ENCODE results near the gene FAAP100. TPM values are rescaled to one million over a fixed set of nuclear protein-coding genes. Genes with fewer than 3 reads are reported as not detected.

FAAP100 gene
- total RNA-seq, 1 donor: 13.5 TPM

DNA sequence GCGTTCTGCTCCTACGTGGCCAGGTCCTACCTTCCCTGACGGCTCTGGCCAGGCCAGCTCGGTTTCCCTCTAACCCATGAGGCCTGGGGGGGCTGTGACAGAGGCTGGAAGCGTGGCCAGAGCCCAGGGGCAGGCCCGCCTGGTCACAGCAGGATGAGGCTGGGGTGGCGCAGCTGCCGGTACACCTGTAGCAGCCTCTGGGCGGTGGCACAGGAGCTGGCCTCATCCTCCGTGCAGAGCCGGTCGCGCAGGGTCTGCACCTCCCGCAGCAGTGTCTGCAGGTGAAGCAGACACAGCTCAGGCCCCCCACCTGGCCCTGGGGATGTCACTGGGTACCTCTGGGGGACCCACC is 11.5 kb downstream of the FAAP100 start:
- peaks cover 12% of the 10 kb centered on the region for H3K27me3 ChIP-seq (ENCODE audit: insufficient read depth, low read length)
- H3K4me1 ChIP-seq (ENCODE audit: insufficient read depth, low read length): peaks cover 6% of the 10 kb centered on the region
- no peak overlapping the region for H3K4me3 ChIP-seq (ENCODE audit: low read length)
- H3K9me3 ChIP-seq (ENCODE audit: low read depth, low read length): no peaks in the 10 kb centered on the region

- Histone ChIP-seq H3K27me3 (ENCODE audit: insufficient read depth, low read length) (peaks cover 12% of the 10 kb centered on the region), H3K4me3 (ENCODE audit: low read length) (no peak overlapping the region), H3K9me3 (ENCODE audit: low read depth, low read length) (no peaks in the 10 kb centered on the region), H3K4me1 (ENCODE audit: insufficient read depth, low read length) (peaks cover 6% of the 10 kb centered on the region)
Observed at GRCh38 chr17:81539961-81540675, 12.0 kb downstream of the FAAP100 start.

GRCh38 chr17:81539571-81539900 is 12.6 kb downstream of the FAAP100 start:
- Histone ChIP-seq H3K9me3 (ENCODE audit: low read depth, low read length) (no peaks in the 10 kb centered on the region), H3K4me3 (ENCODE audit: low read length) (no peak overlapping the region), H3K4me1 (ENCODE audit: insufficient read depth, low read length) (peaks cover 6% of the 10 kb centered on the region), H3K27me3 (ENCODE audit: insufficient read depth, low read length) (peaks cover 12% of the 10 kb centered on the region)

GRCh38 chr17:81538651-81539570 is 13.2 kb downstream of the FAAP100 start:
- Histone ChIP-seq H3K4me1 (ENCODE audit: insufficient read depth, low read length) (peaks cover 9% of the 10 kb centered on the region), H3K4me3 (ENCODE audit: low read length) (no peak overlapping the region), H3K27me3 (ENCODE audit: insufficient read depth, low read length) (peaks cover 12% of the 10 kb centered on the region), H3K9me3 (ENCODE audit: low read depth, low read length) (no peaks in the 10 kb centered on the region)

DNA sequence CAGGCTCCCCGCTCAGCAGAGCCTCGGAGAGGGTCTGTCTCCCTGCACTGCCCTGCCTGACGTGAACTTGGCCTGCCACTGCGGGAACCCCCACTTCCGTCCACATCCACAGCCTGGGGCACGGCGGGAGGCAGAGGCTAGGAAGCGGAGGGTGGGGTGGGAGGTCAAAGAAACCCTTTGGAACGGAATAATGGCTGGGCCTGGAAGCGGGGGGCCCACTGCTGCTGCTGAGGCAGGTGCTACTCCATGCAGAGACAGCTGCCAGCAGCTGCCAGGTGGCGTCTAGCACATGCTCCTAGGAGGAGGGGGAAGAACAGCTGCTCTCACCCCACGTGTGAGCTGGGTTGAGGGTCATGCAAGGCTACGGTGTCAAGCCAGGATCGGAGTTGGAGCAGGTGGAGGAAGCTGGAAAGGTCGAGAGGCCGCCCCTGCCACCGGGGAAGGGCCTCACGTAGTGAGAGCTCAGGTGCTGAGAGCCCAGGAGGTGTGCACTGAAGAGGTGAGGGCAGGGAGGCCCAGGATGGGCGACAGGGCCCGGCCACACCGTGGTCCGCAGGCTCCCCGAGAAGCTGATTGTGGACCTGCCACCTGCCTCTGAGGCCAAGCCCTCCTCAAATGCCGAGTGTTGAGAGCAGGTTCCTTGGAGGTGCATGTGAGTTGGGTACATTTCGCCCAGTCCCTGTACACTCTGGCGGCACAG is 14.1 kb downstream of the FAAP100 start:
- Histone ChIP-seq H3K27me3 (ENCODE audit: insufficient read depth, low read length) (peaks cover 12% of the 10 kb centered on the region), H3K4me3 (ENCODE audit: low read length) (no peak overlapping the region), H3K4me1 (ENCODE audit: insufficient read depth, low read length) (peaks cover 10% of the 10 kb centered on the region), H3K9me3 (ENCODE audit: low read depth, low read length) (no peaks in the 10 kb centered on the region)

- peaks cover 12% of the 10 kb centered on the region for H3K27me3 ChIP-seq (ENCODE audit: insufficient read depth, low read length)
- no peak overlapping the region for H3K4me3 ChIP-seq (ENCODE audit: low read length)
- peaks cover 10% of the 10 kb centered on the region for H3K4me1 ChIP-seq (ENCODE audit: insufficient read depth, low read length)
- H3K9me3 ChIP-seq (ENCODE audit: low read depth, low read length): no peaks in the 10 kb centered on the region
Observed at GRCh38 chr17:81537343-81537855, 14.8 kb downstream of the FAAP100 start.

- no peaks in the 10 kb centered on the region for H3K9me3 ChIP-seq (ENCODE audit: low read depth, low read length)
- no peak overlapping the region for H3K4me3 ChIP-seq (ENCODE audit: low read length)
- H3K4me1 ChIP-seq (ENCODE audit: insufficient read depth, low read length): peaks cover 10% of the 10 kb centered on the region
- H3K27me3 ChIP-seq (ENCODE audit: insufficient read depth, low read length): peaks cover 12% of the 10 kb centered on the region
Observed at GRCh38 chr17:81536299-81537290, 15.6 kb downstream of the FAAP100 start.

DNA sequence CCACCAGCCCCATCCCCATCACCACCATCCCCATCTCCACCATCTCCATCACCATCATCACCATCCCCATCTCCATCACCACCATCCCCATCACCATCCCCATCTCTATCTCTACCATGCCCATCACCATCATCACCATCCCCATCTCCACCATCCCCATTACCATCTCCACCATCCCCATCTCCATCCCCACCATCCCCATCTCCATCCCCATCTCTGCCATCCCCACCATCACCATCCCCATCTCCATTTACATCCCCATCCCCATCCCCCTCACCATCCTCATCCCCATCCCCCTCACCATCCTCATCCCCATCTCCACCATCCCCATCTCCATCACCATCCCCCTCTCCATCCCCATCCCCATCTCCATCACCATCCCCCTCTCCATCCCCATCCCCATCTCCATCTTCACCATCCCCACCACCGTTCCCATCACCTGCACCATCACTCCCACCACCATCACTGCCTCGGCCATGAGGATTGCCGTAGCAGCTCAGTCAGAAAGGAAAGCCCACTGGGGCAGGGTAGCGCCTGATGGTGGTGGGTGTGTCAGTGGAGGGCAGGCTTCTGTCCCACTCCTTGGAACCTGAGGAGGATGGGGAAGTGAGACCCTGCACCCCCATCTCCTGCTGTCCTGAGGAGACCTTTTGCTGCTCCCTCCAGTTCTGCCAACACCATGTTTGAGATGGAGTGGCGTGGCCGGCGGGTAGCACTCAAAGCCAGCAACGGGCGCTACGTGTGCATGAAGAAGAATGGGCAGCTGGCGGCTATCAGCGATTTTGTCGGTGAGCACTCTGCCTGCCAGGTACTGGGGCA is 16.5 kb downstream of the FAAP100 start:
- no peaks in the 10 kb centered on the region for H3K9me3 ChIP-seq (ENCODE audit: low read depth, low read length)
- peaks cover 12% of the 10 kb centered on the region for H3K27me3 ChIP-seq (ENCODE audit: insufficient read depth, low read length)
- peaks cover 10% of the 10 kb centered on the region for H3K4me1 ChIP-seq (ENCODE audit: insufficient read depth, low read length)
- H3K4me3 ChIP-seq (ENCODE audit: low read length): no peak overlapping the region

- H3K9me3 ChIP-seq (ENCODE audit: low read depth, low read length): no peaks in the 10 kb centered on the region
- no peak overlapping the region for H3K4me3 ChIP-seq (ENCODE audit: low read length)
- peaks cover 12% of the 10 kb centered on the region for H3K27me3 ChIP-seq (ENCODE audit: insufficient read depth, low read length)
- H3K4me1 ChIP-seq (ENCODE audit: insufficient read depth, low read length): peaks cover 10% of the 10 kb centered on the region
Observed at GRCh38 chr17:81535007-81535328, 17.2 kb downstream of the FAAP100 start.

DNA sequence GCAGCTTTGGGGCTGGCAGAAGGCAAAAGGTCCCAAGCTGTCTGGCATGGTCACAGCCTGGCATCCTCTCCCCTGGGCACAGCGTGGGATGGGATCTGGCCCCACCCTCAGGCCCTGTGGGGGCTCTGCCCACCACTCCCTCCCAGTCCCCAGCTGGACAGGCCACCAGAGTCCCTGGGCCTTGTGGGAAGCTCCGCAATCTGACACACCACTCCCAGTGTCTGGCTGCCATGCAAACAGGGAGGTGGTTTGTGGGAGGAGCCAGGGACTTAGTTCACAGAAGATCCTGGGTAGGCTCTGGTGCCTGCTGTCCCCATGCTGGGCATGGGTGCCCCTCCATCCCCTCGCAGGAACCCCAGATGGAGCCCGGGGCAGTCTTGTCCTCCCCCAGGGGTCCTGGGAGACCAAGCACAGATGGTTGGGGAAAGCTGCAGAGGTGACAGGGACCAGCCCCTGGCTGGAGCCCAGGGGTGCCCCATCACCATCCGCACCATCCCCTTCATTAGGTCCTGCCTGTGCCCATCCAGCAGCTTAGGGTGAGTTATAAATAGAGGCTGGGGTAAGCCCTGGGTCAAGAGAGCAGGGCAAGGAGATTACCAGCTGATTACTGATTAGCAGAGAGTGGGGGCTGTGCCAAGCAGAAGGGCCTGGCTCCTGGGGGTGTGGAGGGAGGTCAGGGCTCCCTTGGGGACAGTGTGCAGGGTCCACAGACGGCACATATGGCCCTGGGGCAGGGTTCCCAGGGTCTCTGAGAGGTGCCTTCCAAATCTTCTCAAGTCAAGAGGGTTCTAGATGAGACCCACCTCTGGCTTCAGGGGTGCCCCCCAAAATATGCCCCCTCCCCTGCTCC is 17.8 kb downstream of the FAAP100 start:
- H3K4me3 ChIP-seq (ENCODE audit: low read length): no peak overlapping the region
- peaks cover 10% of the 10 kb centered on the region for H3K4me1 ChIP-seq (ENCODE audit: insufficient read depth, low read length)
- H3K27me3 ChIP-seq (ENCODE audit: insufficient read depth, low read length): peaks cover 12% of the 10 kb centered on the region
- H3K9me3 ChIP-seq (ENCODE audit: low read depth, low read length): no peaks in the 10 kb centered on the region

DNA sequence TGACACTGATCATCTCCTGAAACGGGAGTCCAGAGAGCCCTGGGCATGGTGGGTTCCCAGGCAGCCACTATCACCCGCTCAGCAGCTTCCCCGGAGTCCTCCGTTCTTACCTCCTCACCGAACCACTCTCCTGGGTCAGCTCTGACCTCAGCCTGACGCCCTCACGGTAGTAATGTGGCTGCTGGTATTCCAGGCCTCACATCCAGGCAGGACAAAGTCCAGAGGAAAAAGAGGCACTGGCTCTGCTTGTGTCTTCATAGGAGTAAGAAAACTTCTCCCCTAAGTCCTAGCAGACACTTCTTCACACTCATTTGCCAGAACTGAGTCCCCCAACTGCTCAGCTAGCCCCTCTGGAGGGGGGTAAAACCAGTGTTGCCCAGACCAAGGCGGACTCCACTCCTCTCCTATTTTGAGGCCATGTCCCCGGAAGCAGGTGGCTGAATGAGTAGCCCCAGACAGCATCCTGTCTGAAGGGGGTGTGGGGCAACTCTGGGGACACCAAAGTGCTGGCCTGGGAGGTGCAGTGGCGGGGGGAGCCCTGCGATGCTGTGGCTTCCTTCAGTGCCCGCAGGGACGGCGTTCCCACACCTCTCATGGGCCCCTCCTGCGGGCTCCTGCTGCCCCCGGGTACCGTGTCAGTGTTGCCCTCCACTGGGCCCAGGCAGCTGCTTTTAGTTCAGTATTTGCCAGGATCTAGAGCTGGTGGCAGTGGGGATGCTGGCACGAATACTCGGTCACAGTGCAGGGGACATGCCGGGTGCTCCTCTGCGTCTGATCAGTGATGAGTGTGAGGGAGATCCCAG is 18.6 kb downstream of the FAAP100 start:
- Histone ChIP-seq H3K27me3 (ENCODE audit: insufficient read depth, low read length) (peaks cover 12% of the 10 kb centered on the region), H3K4me3 (ENCODE audit: low read length) (no peak overlapping the region), H3K4me1 (ENCODE audit: insufficient read depth, low read length) (peaks cover 10% of the 10 kb centered on the region), H3K9me3 (ENCODE audit: low read depth, low read length) (no peaks in the 10 kb centered on the region)

- Histone ChIP-seq H3K4me3 (ENCODE audit: low read length) (no peak overlapping the region), H3K27me3 (ENCODE audit: insufficient read depth, low read length) (peaks cover 11% of the 10 kb centered on the region), H3K4me1 (ENCODE audit: insufficient read depth, low read length) (peaks cover 9% of the 10 kb centered on the region), H3K9me3 (ENCODE audit: low read depth, low read length) (no peaks in the 10 kb centered on the region)
Observed at GRCh38 chr17:81532490-81533287, 19.5 kb downstream of the FAAP100 start.
